ENCODE data around the gene ATP2B3. TPM values are rescaled to one million over a fixed set of nuclear protein-coding genes. Genes with fewer than 3 reads are reported as not detected.

Gene ATP2B3
- 0.07 and 0.12 TPM in 2 replicates for total RNA-seq

- intact Hi-C loops (cut with micrococcal nuclease): no loop called here
These were observed at the start of gene ATP2B3 for GRCh38 chrX:153517423-153517822. ATP2B3 (plus strand) TSS chrX:153517642; CDS start chrX:153536248, 18,606 bp downstream.

DNA sequence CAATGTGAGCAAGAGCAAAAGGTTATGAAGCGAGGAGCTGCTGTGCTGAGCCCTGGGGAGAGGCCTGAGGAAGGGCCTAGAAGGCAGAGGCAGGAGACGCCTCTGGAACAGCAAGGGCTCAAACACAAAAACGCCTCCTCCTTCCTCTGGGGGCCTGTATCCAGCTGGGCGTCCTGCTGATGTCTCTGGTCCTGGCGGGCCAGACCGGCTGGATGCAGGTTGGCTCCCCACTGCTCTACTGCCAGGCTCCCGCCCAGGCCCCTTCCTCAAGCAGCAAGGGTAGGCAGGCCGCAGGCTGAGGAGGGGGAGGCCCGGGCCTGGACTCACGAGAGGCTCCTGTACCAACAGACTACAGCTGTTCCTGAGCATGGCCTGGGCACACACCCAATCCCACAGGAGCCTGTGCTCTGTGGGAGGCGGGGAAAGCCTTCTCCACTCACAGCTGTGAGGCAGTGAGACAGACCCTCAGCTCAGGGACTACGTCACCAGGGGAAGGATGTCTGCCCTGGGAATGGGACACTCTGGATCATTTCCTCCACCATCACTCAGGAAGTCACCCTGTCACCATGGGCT lies 49.3 kb upstream of the ATP2B3 start:
- intact Hi-C loops (cut with micrococcal nuclease): no loop called here

DNA sequence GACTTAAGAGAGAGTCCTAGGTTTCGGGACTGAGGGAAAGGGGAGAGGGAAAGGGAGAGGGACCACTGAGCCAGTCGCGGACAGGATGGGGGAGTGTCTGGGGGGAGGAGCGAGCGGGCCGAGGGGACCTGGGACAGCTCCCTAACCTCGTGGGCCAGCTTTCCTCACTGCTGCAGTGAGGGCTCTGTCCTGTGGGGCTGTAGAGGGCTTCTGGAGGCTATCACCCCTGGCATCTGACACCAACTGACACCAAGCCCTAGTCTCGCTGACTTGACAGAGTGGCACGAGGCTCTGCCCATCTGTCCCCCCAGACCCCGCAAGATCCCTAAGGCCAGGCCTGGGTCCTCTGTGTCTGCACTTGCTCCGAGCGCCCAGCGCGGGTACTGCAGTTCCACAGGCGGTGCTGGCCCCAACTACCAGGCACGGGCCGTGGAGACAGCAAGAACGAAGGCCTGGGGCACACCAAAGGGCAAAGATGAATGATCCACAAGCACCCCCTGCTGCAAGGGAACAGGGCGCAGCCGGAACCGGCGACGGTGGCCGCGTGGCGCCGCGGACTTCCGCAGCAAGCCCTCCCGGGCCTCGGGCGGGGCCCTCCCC lies 47.5 kb upstream of the ATP2B3 start:
- intact Hi-C loops (cut with micrococcal nuclease): loop anchor here (1.0 to 10.0 kb wide), 12 partner anchors 59 to 639 kb away; partner anchors contain the start of genes ABCD1, BCAP31, CCNQ and CETN2

- intact Hi-C loops (cut with micrococcal nuclease): loop anchor here (1.0 to 10.0 kb wide), 13 partner anchors 37 to 640 kb away; partner anchors contain the start of genes ABCD1, BCAP31, CCNQ and CETN2
These were observed 46.8 kb upstream of the ATP2B3 start, which contains the start of gene HAUS7 for GRCh38 chrX:153470411-153471363. HAUS7 (minus strand) TSS chrX:153470576; CDS start chrX:153470557, 19 bp downstream.

- intact Hi-C loops (cut with micrococcal nuclease): loop anchor here (1.0 to 10.0 kb wide), 4 partner anchors 36 to 641 kb away; partner anchors contain the start of genes CETN2 and NSDHL
These were observed 45.7 kb upstream of the ATP2B3 start for GRCh38 chrX:153471663-153472280.

- intact Hi-C loops (cut with micrococcal nuclease): loop anchor here (5.0 to 10.0 kb wide), 2 partner anchors 192 to 474 kb away; no protein-coding TSS in a partner anchor
These were observed 44.3 kb upstream of the ATP2B3 start for GRCh38 chrX:153473126-153473525.

- intact Hi-C loops (cut with micrococcal nuclease): loop anchor here (5.0 to 10.0 kb wide), 2 partner anchors 191 to 473 kb away; no protein-coding TSS in a partner anchor
These were observed 43.2 kb upstream of the ATP2B3 start for GRCh38 chrX:153474266-153474665.

DNA sequence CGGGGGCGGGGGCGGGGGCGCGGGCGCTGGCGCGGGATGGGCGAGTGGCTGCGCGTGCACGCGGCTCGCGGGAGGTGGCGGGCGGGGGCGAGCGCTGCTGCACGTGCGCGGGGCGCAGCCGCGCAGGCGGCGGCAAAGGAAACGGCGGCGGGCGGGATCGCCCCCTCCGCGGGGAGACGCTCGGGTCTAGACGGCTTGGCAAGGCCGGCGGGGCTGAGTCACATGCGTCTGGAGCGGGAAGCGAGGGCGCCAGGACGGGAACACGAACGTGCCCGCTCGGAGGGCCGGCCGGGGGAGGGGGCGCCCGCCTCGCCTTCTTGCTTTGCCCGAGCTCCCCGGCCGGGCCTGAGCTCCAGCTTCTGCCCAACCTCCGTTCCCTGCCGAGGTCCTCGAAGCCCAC lies 42.7 kb upstream of the ATP2B3 start:
- intact Hi-C loops (cut with micrococcal nuclease): loop anchor here (5.0 to 10.0 kb wide), 2 partner anchors 190 to 473 kb away; no protein-coding TSS in a partner anchor

DNA sequence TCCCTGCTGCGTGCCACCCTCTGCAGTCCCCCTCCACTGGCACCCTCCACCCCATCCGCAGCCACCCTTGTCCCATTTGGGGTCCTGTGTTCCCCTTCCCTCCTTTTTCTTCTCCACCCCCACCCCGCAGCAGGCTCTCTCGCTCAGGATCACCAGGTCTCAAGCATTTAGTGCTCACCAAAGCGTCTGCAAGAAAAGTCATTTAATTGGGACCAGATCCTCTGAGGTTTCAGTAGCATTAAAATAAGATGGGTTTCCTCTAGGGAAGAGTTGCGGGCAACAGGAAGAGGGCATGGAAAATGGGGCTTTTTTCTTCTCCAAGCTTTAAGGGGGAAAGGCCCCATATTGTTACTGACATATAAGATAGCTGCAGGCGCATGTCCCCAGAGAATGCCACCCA lies 42.2 kb upstream of the ATP2B3 start:
- intact Hi-C loops (cut with micrococcal nuclease): loop anchor here (10.0 kb wide), 1 partner anchor 190 kb away; no protein-coding TSS in a partner anchor

- intact Hi-C loops (cut with micrococcal nuclease): loop anchor here (10.0 kb wide), 1 partner anchor 189 kb away; no protein-coding TSS in a partner anchor
These were observed 41.6 kb upstream of the ATP2B3 start for GRCh38 chrX:153475751-153476281.

GRCh38 chrX:153476666-153477363 lies 40.6 kb upstream of the ATP2B3 start:
- intact Hi-C loops (cut with micrococcal nuclease): loop anchor here (10.0 kb wide), 1 partner anchor 188 kb away; no protein-coding TSS in a partner anchor

- intact Hi-C loops (cut with micrococcal nuclease): loop anchor here (10.0 kb wide), 1 partner anchor 187 kb away; no protein-coding TSS in a partner anchor
These were observed 40.0 kb upstream of the ATP2B3 start for GRCh38 chrX:153477364-153477857.

- intact Hi-C loops (cut with micrococcal nuclease): loop anchor here (10.0 kb wide), 1 partner anchor 187 kb away; no protein-coding TSS in a partner anchor
These were observed 39.5 kb upstream of the ATP2B3 start for GRCh38 chrX:153477901-153478300.

- intact Hi-C loops (cut with micrococcal nuclease): loop anchor here (10.0 kb wide), 1 partner anchor 186 kb away; no protein-coding TSS in a partner anchor
These were observed 38.7 kb upstream of the ATP2B3 start for GRCh38 chrX:153478746-153479145.

DNA sequence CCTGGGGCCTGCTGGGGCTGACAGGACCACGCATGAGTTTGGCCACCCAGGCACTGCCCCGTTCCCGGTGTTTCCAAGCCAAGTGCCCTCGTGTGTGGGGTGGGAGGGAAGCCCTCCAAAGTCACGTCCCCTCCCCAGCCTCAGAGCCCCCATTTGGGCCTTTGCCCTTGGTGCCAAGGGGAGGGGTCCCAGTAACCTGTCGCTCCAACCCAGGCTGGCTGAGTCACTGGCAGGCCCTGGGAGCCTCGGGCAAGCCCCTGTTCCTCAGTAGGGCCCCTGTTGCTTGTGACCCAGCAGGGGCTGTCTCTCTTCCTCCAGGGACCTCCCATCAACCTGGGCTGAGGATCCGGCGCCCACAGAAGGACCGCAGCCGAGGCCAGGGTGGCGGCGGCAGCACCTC lies 36.4 kb upstream of the ATP2B3 start:
- intact Hi-C loops (cut with micrococcal nuclease): no loop called here

GRCh38 chrX:153482376-153483015 lies 34.9 kb upstream of the ATP2B3 start:
- intact Hi-C loops (cut with micrococcal nuclease): no loop called here

GRCh38 chrX:153485396-153486080 lies 31.9 kb upstream of the ATP2B3 start:
- intact Hi-C loops (cut with micrococcal nuclease): no loop called here

DNA sequence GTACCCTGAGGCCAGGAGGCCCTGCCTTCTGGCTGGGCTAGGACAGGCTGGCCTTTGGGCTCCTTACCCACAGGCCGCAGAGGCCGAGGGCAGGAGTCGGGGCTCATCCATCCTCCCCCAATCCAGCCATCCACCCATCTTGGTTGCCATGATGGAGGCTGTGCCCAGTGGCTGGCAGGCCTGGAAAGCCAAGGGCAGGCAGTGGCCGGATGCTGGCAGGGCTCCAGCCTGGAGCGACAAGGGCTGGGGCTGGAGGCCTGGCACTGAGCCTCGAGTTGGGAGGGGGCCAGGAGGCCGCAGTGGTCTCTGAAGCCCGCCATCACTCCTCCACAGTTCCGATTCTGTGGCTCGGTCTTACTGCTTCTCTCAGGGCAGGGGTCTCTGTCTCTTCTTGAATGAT lies 31.3 kb upstream of the ATP2B3 start:
- intact Hi-C loops (cut with micrococcal nuclease): no loop called here

All from T-helper 1 cell treated with Interleukin-12 subunit alpha and Interleukin-12 subunit beta and Interleukin-4 antibody, amounts not matched to agents 30 ng/mL and 1 ng/mL, for 36 hours (primary cell).